D721Med (cell line): ENCODE results near the gene ZNF431.

Experiments
- DNase-seq: peaks from one replicate; pipeline ENCODE4 v3.0.0; 2011; ENCODE audit warnings: low spot score; ENCODE audit not compliant: insufficient read length
- FAIRE-seq: peaks from 2 replicates; lab custom pipeline; 2011; peaks lifted over from hg19 to GRCh38; lab: Jason Lieb, UNC
- CTCF ChIP-seq: IDR thresholded peaks from 2 replicates; pipeline ENCODE4 v1.5.1; 2012; ENCODE audit warnings: mild to moderate bottlenecking, control low read depth; ENCODE audit not compliant: insufficient read depth; ENCODE audit errors: missing control alignments

The ZNF431 gene

GRCh38 chr19:21143428-21143827 lies 1.6 kb downstream of the ZNF431 start:
- DNase-seq (no peak), FAIRE-seq (no peak)
- no peak for TF ChIP-seq CTCF

GRCh38 chr19:21143854-21144253 lies 2.0 kb downstream of the ZNF431 start:
- FAIRE-seq (no peak), DNase-seq (no peak)
- no peak for TF ChIP-seq CTCF

- no peak for TF ChIP-seq CTCF
- DNase-seq = no peak
- no peak for FAIRE-seq
These were observed 5.7 kb downstream of the ZNF431 start for GRCh38 chr19:21147540-21147939.

- FAIRE-seq = no peak
- no peak for TF ChIP-seq CTCF
- no peak for DNase-seq
These were observed 6.8 kb downstream of the ZNF431 start for GRCh38 chr19:21148681-21149080.

- DNase-seq (no peak), FAIRE-seq (no peak)
- TF ChIP-seq CTCF = no peak
These were observed 8.0 kb downstream of the ZNF431 start for GRCh38 chr19:21149877-21150276.

- FAIRE-seq = no peak
- no peak for TF ChIP-seq CTCF
- DNase-seq = no peak
These were observed 9.6 kb downstream of the ZNF431 start for GRCh38 chr19:21151460-21151859.

- no peak for DNase-seq
- no peak for FAIRE-seq
- TF ChIP-seq CTCF = no peak
These were observed 16.8 kb downstream of the ZNF431 start for GRCh38 chr19:21158523-21159135.
